NB4 (cell line): ENCODE results near the gene SENP1.

Experiments used
- POLR2A ChIP-seq: IDR thresholded peaks from 2 replicates; pipeline ENCODE4 v1.6.1; 2011; ENCODE audit warnings: mild to moderate bottlenecking; ENCODE audit not compliant: insufficient read length; ENCODE audit errors: extremely low read depth
- TF ChIP-seq, protein P1 (sequence below): IDR thresholded peaks from one replicate; pipeline ENCODE4 v1.5.1; 2012; ENCODE audit warnings: low read depth, low read length

DNA sequence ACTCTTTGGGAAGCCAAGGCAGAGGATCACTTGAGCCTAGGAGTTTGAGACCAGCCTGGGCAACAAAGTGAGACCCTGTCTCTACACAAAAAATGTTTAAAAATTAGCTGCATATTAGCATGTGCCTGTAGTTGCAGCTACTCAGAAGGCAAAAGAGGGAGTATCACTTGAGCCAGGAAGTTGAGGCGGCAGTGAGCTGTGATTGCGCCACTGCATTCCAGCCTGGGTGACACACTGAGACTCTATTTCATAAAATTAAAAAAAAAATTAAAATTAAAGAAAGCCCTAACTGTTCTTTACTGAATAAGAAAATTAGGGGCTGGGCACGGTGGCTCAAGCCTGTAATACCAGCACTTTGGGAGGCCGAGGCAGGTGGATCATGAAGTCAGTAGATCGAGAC is 27.0 kb downstream of the SENP1 start:
- TF ChIP-seq, protein P1, sequence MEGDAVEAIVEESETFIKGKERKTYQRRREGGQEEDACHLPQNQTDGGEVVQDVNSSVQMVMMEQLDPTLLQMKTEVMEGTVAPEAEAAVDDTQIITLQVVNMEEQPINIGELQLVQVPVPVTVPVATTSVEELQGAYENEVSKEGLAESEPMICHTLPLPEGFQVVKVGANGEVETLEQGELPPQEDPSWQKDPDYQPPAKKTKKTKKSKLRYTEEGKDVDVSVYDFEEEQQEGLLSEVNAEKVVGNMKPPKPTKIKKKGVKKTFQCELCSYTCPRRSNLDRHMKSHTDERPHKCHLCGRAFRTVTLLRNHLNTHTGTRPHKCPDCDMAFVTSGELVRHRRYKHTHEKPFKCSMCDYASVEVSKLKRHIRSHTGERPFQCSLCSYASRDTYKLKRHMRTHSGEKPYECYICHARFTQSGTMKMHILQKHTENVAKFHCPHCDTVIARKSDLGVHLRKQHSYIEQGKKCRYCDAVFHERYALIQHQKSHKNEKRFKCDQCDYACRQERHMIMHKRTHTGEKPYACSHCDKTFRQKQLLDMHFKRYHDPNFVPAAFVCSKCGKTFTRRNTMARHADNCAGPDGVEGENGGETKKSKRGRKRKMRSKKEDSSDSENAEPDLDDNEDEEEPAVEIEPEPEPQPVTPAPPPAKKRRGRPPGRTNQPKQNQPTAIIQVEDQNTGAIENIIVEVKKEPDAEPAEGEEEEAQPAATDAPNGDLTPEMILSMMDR, result no peak
- TF ChIP-seq POLR2A, result no peak
